Activated CD8-positive, alpha-beta memory T cell treated with anti-CD3 and anti-CD28 coated beads for 36 hours (primary cell): ENCODE results near the gene C6orf132. TPM values are rescaled to one million over a fixed set of nuclear protein-coding genes. Genes with fewer than 3 reads are reported as not detected.

Experiments
- CTCF ChIA-PET: fragments of 350-600 bp; sonication (Branson Sonifier 250); formaldehyde crosslinking; loops from one replicate; lab custom pipeline; 2021; ENCODE audit warnings: antibody characterized with exemption; lab: Charles Lee
- POLR2A ChIA-PET: fragments of 350-600 bp; sonication (Branson Sonifier 250); formaldehyde crosslinking; loops from one replicate; lab custom pipeline; 2021; ENCODE audit warnings: antibody characterized with exemption; lab: Charles Lee
- total RNA-seq, 2 experiments: library from RNA; stranded (reverse); gene quantifications; one replicate each; pipeline ENCODE4 v1.2.3, GENCODE V29; 2021

The C6orf132 gene
- total RNA-seq, 2 experiments from 2014 or later = 0.21 to 0.23 TPM

DNA sequence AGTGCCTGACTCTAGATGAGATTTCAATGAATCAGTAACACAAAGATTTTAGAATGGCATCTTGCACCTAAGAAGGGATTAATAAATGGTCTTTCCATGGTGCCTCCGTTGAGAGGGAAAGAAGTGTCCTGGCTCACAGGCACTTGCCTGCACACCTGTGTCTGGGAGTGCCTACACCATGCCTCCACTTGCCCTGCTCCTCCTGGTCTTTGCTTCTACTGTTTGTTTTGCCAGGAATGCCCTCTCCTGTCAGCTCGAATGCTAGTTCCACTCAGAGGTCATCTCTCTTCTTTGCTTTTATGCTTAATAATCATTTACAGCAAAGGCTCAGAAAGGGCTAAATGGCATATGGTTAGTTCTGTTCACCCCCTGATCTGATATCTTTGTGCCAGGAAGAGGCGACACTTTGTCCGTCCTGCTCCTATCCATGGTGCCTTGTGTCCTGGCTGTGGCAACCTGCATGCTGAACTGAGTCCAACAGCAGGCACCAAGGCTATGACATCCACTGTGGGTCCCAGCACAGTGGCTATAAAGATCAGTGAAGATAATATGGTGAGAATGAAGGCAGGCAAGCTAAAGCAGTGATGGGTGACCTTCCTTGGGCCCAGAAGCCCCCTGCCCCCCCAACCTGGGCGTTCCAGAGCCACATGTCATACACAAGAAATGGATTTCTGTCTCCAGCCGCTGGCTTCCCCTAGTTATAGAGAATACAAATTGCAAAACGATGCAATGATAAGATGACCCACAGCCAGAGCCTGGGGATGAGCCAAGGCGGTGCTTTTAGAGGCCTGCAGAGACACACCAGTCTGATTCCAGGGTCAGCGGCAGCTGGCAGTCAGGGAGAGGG, 1.4 kb downstream of the C6orf132 start:
- POLR2A ChIA-PET = no interaction called here
- CTCF ChIA-PET = no interaction called here

DNA sequence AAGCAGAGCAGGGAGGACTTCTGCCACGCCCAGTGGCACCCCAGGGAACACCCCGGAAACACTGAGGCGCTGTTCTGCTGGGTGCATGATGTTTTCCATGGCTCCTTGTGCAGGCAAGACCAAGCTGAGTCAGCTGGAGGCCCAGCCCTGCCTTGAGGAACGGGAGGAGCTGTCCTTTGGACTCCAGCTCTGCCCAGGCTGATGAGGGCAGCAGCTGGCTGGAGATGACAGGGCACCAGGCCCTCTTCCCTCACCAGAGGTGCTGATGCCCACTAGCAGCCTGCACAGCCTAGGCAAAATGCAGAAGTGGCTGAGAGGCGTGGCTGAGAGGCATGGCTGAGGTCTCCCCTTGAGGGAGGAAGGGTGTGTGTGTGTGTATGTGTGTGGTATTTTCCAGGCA, 2.4 kb downstream of the C6orf132 start:
- ChIA-PET CTCF (no interaction called here), POLR2A (no interaction called here)

DNA sequence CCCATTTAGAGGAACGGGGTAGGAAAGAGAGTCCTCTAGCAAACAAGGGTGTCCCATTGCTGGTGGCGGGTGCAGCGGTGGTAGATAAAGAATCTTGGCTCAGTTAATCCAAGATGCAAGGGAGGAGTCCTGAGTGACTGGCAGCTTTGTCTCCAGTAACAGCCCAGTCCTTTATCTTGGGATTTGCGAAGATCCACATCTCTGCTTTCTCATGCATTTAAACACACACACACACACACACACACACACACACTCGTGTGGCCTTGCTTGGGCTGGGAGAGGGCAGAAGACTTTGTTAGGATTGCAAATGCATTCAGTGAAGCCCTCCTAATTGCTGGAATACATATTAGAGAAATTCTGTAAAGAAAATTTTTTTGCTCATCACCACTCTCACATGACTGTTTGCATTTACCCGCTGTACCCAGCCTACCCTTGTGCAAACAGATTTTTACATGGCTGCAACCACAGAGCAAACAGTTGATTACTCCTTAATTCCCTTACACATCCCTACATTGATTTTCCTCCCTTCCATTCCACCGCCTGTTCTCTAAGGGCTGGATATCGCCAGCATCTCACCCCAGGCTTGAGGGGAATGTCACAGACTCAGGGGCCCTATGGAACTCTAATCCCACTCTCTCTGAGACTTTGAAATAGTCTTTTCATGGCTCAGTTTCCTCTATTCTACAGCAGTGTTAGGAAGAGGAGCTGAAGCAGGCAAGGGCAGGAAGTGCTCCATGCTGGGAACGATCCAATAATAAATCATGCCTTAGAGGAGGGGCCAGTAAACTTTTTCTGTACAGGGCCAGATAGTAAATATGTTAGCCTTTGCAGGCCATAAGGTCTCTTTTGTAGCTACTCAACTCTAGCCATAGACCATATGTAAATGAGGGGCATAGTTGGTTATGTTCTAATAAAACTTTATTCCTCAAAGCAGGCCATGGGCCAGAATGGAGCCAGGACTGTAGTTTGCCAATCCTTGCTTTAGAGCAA, 3.5 kb downstream of the C6orf132 start:
- ChIA-PET CTCF (no interaction called here), POLR2A (no interaction called here)

DNA sequence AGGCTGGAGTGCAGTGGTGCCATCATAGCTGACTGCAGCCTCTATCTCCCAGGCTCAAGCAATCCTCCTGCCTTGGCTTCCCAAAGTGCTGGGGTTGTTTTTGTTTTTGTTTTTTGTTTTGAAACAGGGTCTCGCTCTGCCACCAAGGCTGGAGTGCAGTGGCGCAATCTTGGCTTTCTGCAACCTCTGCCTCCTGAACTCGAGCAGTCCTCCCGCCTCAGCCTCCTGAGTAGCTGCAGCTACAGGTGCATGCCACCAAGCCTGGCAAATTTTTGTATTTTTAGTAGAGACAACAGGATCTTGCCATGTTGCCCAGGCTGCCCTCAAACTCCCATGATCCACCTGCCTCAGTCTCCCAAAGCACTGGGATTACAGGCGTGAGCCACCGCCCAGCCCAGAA, 4.2 kb downstream of the C6orf132 start:
- POLR2A ChIA-PET = no interaction called here
- CTCF ChIA-PET = no interaction called here

DNA sequence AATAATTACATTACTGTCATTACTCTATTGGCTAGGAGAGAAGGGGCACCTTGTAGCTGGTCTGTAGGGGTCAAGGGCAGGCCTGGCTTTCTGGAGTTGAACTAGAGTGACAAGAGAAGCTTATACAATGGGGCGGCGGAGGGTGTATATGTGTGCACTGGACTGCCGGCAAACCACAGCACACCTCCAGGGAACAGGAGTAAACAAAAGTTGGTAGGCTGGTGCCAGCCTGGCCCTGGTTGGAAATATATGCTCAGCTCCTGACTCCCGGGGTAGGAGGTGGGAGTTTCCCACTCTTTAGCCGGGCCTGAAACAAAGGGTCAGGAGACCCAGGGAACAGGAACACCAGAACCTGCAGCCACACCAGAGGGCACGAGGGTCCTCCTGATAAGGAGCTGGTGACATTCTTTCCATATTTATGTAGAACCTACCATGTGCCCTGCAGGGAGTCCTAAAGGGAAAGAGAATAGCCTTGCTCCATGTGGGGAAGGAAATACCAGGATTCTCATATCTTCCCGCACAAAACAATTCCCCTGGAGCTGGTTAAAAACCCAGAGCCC, 5.1 kb downstream of the C6orf132 start:
- CTCF ChIA-PET = interaction anchor here (1.3 kb wide), 2 partner anchors 26 to 33 kb away, joined by 4 to 6 read pairs; no protein-coding TSS in a partner anchor
- POLR2A ChIA-PET = no interaction called here

DNA sequence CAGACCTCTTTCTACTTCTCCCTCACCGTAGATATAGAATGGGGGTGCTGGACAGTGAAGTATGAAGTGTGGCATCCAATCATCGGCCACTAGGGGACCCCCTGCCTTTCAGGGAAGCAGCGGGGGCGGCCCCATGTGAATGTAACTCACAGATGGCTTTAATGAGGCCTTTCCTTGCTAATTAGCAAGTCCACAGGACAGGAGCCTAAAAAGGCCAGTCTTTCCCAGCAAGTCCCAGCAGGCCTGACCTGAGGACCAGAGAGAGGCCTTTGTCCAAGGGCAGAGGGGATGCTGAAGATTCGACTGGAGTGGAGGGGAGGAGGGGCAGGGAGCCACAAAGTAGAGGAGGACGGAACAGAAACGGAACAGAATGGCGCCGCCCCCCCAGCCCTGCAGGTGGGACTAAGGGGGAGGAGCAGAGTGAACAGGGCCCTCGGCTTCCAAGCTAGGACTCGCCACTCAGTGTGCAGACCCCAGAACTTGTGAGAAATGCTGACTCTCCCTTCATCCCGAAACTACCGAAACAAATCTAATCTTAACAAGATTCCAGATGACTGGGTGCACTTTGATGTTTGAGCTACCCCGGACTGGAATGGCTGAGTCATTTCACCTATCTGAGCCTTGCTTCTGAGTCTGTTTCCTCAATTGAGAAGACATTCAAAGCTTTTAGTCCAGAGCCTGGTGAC, 5.8 kb downstream of the C6orf132 start:
- POLR2A ChIA-PET = no interaction called here
- CTCF ChIA-PET = interaction anchor here (1.1 to 1.3 kb wide), 3 partner anchors 25 to 32 kb away, joined by 3 to 6 read pairs (median 4); no protein-coding TSS in a partner anchor

DNA sequence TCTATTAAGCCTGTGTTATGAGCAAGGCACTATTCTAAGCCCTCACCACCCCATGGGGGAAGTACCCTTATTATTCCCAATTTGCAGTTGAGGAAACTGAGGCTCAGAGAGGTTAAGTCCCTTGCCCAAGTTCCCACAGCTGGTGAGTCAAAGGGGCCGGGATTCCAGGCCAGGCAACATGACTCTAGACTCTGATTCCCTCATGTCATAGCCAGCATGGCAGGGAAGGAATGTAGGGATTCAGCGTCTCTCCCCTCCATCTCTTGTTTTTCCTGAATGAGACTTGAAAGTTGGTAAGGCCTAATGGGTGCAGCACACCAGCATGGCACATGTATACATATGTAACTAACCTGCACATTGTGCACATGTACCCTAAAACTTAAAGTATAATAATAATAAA, 6.7 kb downstream of the C6orf132 start:
- ChIA-PET POLR2A (no interaction called here), CTCF (interaction anchor here (0.6 to 1.1 kb wide), 2 partner anchors 26 to 934 kb away, joined by 3 to 5 read pairs; no protein-coding TSS in a partner anchor)

DNA sequence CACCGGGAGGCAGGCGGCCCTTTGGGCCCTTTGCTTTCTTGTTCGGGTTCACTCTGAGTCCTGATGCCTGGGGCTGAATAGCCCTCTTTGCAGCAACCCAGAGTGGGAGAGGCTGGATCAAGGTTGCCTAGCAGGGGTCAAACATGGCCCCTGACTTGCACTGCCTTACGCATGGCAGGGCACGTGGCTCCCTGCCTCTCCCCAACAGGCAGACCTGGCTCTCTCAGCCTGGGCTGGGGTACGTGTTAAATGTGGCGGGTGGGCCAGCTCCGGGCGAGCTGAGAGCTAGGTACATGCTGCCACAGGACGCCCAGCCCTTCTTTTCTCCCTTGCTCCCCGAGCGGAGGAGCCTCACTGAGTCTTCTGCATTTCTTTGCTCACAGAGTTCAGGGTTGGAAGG, 7.3 kb downstream of the C6orf132 start:
- POLR2A ChIA-PET = no interaction called here
- CTCF ChIA-PET = interaction anchor here (0.6 kb wide), 1 partner anchor 934 kb away, joined by 5 read pairs; no protein-coding TSS in a partner anchor

DNA sequence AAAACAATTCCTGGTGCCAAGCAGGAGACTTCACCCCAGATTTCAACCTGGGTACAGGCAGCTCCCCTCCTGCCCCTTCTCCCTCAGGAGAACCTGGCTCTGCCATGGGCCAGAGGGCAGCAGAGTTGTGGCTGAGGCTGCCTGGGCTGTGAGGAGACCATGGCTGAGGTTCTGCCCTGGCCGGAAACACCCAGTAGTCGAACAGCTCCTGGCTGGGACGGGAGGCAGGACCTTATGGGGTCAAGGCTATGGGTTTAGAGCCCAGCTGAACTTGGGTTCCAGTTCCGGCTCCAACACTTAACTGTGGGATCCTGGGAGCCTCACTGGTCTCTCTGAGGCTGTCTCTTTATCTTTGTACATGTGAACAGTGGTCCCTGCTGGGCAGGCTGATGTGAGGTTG, 8.5 kb downstream of the C6orf132 start:
- POLR2A ChIA-PET = no interaction called here

DNA sequence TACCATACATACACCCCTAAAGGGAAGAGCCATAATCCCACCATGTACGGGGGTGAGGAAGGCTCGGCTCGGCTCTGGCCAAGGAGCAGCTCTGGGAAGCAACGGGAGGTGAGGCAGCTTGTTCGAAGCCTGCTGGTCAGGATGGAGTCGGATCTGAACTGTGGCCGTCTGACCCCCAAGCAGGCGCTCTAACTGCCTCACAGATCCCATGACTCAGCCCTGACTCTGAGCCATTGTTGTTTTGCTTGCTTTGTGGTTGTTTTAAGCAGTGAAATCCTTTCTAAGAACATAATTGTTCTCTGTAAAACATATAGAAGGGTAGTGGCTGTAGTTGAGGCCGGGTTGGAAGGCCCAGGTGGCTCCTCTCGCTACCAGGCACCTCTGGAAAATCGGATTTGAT, 10.9 kb downstream of the C6orf132 start:
- POLR2A ChIA-PET = no interaction called here
- CTCF ChIA-PET = interaction anchor here (1.5 kb wide), 1 partner anchor 27 kb away, joined by 3 read pairs; no protein-coding TSS in a partner anchor

More for the DNA sequence above, 8.5 kb downstream of the C6orf132 start:
- CTCF ChIA-PET = interaction anchor here (1.8 kb wide), 1 partner anchor 12 kb away, joined by 4 read pairs; no protein-coding TSS in a partner anchor

DNA sequence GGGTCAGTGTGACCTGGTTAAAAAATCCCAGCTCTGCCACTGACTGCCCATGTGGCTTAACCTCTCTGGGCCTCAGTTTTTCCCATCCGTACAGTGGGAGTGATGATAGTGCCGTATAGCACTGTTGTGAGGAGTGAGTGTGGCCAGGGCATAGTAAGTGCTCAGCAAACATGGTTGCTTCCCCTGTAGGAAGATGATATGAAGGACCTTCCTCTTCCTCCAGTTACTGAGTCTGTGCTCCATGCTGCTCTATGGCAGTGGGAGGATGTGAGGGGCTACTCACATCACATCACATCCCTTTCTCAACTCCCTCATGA, 13.1 kb downstream of the C6orf132 start:
- POLR2A ChIA-PET = no interaction called here
- CTCF ChIA-PET = no interaction called here

DNA sequence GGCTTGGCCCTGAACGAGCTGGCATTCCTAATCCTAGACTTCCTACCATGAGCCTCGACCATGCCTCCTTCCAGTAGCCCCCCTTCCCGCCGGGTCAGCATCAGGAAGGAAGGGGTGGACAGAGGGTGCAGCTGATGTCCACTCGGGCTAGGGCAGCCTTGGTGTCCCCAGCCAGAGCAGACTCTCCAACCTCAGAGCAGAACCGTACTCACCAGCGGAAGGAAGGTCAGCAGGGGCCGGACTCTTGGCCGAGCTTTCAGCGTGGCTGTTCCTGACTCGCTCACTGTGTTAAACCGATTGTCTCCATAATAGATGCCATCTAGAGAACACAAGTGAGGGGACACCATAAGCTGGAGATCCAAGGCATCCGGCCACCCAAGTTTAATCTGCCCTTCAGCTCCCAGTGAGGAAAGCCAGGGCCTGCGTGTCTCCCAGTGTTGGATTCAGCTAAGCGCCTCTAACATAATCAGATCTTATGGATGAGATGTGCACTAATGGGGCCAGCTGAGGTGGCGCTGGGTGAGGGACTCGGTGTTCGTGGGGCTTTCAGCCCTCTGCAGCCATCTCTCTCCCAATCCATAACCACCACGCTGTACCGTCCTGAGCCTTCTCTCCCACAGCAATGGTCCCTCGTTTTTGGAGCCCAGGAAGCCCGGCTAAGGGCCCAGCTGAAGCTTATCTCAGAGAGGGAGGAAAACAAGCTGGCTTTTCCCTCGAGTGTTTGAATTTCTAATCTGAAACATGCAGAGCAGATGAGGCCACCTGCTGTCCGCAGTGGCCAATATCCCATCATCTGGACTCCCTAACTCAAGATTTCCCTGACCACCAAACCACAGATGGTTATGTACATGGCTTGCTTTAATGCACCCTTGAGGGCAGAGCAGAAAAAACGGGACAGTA, 13.7 kb downstream of the C6orf132 start:
- POLR2A ChIA-PET = no interaction called here

DNA sequence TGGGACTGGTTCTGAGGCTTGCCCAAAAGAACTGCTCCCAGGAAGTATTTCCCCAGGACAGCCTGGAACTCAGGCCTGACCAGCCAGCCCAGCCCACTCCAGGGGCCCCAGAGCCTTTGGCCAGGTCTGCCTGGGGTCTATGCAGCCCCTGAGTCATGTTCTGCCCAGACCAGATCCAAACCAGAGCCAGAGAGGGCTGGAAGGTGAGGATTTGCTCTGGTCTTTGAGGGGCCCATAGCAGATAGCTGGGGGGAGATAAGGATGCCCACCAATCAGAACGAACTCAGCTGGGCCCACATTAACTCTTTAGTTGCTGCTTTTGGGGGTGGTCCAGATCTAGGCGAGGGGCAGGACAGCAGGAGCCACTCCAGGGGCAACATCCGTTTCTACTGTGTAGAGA, 16.8 kb downstream of the C6orf132 start:
- POLR2A ChIA-PET = no interaction called here
- CTCF ChIA-PET = no interaction called here

More for the DNA sequence above, 13.7 kb downstream of the C6orf132 start:
- CTCF ChIA-PET = interaction anchor here (0.7 kb wide), 1 partner anchor 272 kb away, joined by 3 read pairs; no protein-coding TSS in a partner anchor

DNA sequence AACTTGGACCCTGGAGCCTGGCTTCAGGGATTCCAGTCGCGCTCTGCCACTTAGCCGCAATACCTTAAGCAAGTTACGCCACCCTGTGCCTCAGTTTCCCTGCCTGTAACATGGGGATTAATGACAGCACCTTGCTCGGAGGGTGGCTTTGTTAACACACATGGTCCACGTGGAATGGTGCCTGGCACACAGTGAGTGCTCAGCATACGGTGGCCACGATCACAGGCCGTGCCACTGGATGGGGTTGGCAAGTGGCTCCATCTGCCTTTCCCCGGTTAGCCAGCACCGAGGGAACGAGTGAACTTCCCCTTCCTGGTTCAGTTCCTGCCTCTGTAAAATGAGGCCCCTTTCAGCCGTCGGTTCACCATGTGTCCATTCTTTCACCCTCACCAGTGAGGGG, 17.2 kb downstream of the C6orf132 start:
- POLR2A ChIA-PET = no interaction called here
- CTCF ChIA-PET = no interaction called here

DNA sequence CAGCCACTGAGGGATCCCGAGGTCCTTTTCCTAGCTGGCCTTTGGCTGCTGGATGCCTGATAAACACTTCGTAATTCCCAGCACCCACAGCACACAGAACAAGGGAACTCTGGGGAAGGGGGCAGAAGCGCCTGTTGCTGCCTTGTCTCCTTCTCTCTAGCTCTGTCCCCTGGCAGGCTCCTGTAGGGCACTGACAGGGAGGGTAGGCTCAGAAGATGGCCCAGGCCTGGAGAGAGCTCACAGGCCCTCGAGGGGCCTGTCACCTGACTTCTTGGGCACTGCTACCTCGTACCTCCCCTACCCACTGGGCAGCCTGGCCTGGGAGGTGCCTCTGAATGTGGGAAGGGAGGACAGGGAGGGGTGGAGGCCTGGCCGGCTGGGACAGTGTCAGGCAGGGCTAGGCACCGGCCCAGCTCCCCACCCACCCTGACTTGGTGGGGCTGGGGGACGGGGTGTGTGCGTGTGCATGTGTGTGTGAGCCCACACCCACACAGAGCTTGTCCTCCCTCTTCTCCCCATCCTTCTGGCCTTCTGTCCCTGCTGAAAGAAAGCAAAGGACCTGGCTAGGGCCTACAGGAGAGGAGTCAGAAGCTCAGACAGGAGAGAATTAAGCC, 18.1 kb downstream of the C6orf132 start:
- ChIA-PET POLR2A (no interaction called here), CTCF (no interaction called here)

DNA sequence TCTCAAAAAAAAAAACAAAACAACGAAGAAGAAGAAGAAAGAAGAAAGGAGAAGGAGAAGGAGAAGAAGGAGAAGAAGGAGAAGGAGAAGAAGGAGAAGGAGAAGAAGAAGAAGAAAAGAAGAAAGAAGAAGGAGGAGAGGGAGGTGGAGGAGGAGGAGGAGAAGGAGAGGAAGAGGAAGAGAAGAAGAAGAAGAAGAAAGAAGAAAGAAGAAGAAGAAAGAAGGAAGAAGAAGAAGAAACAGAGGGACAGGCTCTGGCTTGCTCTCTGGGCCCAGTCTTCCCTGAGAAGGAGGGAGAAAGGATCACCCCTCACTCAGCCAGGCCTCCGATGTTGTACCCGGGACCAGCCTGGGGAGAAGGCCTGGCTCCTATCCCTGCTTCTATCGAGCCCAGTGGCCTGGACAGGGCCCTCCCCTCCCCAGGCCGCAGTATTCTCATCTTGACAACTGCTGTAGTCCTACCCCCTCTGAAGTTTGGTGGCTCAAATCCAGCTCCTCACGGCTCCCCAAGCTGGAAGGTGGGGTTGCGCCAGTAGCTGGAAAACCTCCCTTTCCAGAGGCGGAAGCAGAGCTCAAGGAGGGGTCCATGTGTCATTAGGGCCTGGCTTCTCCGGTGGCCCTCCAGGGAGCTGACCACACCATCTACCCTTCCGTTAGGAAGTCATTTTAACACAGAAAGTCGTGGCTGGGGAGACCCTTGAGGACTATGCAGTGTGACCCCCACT, 18.9 kb downstream of the C6orf132 start:
- ChIA-PET POLR2A (no interaction called here), CTCF (interaction anchor here (0.7 kb wide), 1 partner anchor 630 kb away, joined by 3 read pairs; no protein-coding TSS in a partner anchor)
